Adrenal gland (tissue), 5 donors: ENCODE measurements around the gene LRP2.
"Not testable (repeated sequence)": the region's sequence is repeated elsewhere in the genome, so short reads cannot be mapped to it uniquely, and the experiment has no call there.

Experiments used
- CTCF ChIP-seq, 6 experiments: fragments of 450-650 bp in 4 of 6; fragments of 200-600 bp in 2 of 6; sonication (generic) in 1 of 6; IDR thresholded peaks; 1 replicate in 5 of 6; 2 replicates in 1 of 6; pipeline versions ENCODE4 v1.5.1 to v1.8.0; 2016 to 2021; ENCODE audit warnings: antibody characterized with exemption in 6 of 6, mild to moderate bottlenecking in 2 of 6, moderate library complexity in 1 of 6
- POLR2A ChIP-seq, 2 donors: fragments of 450-650 bp; IDR thresholded peaks; one replicate each; pipeline ENCODE4 v1.6.1; 2017; ENCODE audit warnings: antibody characterized with exemption in 2 of 2, mild to moderate bottlenecking in 2 of 2, moderate library complexity in 1 of 2
- donor health status: DM: no; HTN: no; CAD: no.

DNA sequence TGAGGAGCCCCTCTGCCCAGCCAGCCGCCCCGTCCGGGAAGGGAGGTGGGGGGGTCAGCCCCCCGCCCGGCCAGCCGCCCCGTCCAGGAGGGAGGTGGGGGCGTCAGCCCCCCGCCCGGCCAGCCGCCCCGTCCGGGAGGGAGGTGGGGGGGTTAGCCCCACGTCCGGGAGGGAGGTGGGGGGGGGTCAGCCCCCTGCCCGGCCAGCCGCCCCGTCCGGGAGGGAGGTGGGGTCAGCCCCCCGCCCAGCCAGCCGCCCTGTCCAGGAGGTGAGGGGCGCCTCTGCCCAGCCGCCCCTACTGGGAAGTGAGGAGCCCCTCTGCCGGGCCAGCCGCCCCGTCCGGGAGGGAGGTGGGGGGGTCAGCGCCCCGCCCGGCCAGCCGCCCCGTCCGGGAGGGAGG lies 34.5 kb downstream of the LRP2 start:
- TF ChIP-seq POLR2A, CTCF (IDR thresholded peaks at IDR 0.05): not testable (repeated sequence)
